ENCODE results near the gene ADARB2. TPM values are rescaled to one million over a fixed set of nuclear protein-coding genes. Genes with fewer than 3 reads are reported as not detected.

ADARB2 gene
- total and polyA plus RNA-seq, 2 experiments from 2014 or later = 2.0 to 5.0 TPM

DNA sequence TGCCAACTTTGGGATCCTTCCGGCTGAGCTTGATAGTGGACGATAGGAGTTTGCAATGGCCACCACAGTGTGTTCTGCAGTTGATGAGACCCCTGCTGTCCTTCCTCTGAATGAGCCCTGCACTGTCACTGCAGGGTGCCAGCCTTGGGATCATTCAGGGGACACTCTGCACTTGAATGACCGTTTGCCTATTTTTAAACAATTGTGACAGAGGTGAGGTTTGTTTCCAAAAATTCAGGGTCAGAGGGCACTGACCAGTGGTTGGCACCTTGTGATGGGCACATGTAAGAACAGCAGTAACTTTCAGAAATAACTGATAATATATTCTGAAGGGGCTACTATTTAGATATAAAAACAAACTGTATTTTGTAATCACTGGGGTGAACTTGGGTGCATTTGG is 48.5 kb upstream of the ADARB2 start (continued):
- TF ChIP-seq, protein P1, sequence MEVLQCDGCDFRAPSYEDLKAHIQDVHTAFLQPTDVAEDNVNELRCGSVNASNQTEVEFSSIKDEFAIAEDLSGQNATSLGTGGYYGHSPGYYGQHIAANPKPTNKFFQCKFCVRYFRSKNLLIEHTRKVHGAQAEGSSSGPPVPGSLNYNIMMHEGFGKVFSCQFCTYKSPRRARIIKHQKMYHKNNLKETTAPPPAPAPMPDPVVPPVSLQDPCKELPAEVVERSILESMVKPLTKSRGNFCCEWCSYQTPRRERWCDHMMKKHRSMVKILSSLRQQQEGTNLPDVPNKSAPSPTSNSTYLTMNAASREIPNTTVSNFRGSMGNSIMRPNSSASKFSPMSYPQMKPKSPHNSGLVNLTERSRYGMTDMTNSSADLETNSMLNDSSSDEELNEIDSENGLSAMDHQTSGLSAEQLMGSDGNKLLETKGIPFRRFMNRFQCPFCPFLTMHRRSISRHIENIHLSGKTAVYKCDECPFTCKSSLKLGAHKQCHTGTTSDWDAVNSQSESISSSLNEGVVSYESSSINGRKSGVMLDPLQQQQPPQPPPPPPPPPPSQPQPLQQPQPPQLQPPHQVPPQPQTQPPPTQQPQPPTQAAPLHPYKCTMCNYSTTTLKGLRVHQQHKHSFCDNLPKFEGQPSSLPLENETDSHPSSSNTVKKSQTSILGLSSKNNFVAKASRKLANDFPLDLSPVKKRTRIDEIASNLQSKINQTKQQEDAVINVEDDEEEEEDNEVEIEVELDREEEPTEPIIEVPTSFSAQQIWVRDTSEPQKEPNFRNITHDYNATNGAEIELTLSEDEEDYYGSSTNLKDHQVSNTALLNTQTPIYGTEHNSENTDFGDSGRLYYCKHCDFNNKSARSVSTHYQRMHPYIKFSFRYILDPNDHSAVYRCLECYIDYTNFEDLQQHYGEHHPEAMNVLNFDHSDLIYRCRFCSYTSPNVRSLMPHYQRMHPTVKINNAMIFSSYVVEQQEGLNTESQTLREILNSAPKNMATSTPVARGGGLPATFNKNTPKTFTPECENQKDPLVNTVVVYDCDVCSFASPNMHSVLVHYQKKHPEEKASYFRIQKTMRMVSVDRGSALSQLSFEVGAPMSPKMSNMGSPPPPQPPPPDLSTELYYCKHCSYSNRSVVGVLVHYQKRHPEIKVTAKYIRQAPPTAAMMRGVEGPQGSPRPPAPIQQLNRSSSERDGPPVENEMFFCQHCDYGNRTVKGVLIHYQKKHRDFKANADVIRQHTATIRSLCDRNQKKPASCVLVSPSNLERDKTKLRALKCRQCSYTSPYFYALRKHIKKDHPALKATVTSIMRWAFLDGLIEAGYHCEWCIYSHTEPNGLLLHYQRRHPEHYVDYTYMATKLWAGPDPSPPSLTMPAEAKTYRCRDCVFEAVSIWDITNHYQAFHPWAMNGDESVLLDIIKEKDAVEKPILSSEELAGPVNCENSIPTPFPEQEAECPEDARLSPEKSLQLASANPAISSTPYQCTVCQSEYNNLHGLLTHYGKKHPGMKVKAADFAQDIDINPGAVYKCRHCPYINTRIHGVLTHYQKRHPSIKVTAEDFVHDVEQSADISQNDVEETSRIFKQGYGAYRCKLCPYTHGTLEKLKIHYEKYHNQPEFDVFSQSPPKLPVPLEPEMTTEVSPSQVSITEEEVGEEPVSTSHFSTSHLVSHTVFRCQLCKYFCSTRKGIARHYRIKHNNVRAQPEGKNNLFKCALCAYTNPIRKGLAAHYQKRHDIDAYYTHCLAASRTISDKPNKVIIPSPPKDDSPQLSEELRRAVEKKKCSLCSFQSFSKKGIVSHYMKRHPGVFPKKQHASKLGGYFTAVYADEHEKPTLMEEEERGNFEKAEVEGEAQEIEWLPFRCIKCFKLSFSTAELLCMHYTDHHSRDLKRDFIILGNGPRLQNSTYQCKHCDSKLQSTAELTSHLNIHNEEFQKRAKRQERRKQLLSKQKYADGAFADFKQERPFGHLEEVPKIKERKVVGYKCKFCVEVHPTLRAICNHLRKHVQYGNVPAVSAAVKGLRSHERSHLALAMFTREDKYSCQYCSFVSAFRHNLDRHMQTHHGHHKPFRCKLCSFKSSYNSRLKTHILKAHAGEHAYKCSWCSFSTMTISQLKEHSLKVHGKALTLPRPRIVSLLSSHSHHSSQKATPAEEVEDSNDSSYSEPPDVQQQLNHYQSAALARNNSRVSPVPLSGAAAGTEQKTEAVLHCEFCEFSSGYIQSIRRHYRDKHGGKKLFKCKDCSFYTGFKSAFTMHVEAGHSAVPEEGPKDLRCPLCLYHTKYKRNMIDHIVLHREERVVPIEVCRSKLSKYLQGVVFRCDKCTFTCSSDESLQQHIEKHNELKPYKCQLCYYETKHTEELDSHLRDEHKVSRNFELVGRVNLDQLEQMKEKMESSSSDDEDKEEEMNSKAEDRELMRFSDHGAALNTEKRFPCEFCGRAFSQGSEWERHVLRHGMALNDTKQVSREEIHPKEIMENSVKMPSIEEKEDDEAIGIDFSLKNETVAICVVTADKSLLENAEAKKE (CRISPR knock-in tag; IDR thresholded peaks at IDR 0.05) = no peak
- no peak for TF ChIP-seq JUNB (IDR thresholded peaks at IDR 0.05; ENCODE audit: unreplicated experiment)
- TF ChIP-seq, protein P2, sequence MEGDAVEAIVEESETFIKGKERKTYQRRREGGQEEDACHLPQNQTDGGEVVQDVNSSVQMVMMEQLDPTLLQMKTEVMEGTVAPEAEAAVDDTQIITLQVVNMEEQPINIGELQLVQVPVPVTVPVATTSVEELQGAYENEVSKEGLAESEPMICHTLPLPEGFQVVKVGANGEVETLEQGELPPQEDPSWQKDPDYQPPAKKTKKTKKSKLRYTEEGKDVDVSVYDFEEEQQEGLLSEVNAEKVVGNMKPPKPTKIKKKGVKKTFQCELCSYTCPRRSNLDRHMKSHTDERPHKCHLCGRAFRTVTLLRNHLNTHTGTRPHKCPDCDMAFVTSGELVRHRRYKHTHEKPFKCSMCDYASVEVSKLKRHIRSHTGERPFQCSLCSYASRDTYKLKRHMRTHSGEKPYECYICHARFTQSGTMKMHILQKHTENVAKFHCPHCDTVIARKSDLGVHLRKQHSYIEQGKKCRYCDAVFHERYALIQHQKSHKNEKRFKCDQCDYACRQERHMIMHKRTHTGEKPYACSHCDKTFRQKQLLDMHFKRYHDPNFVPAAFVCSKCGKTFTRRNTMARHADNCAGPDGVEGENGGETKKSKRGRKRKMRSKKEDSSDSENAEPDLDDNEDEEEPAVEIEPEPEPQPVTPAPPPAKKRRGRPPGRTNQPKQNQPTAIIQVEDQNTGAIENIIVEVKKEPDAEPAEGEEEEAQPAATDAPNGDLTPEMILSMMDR (conservative IDR thresholded peaks at IDR 0.05; ENCODE audit: low read depth in 2 of 2) = no peak
- TF ChIP-seq CREB1 (CRISPR knock-in tag; IDR thresholded peaks at IDR 0.05; ENCODE audit: low read depth) = no peak
- TF ChIP-seq POLR2AphosphoS5 (IDR thresholded peaks at IDR 0.05; ENCODE audit: low read depth) = no peak
- TF ChIP-seq ZNF114 (CRISPR knock-in tag; IDR thresholded peaks at IDR 0.05) = no peak
- TF ChIP-seq EZH2 (IDR thresholded peaks at IDR 0.05; ENCODE audit: low read depth, unreplicated experiment) = no peak

DNA sequence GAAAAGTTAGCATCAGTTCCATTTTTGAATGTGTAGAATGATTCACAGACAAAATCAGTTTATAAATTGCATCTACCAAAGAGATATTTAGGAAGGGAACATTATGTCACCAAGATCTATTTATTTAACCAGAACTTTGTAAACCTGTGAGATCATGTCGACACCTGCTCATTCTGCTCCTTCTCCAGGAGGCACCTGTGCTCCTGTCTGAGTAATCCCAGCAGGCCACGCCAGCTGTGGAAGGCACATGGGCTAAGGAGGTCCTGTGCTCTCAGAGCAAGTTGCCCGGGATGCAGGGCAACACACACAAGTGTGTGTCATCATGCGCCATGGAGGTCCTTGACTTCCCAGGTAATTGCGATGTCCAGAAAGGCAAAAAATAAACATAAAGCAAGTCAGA is 45.5 kb upstream of the ADARB2 start:
- Histone ChIP-seq H4K20me1 (replicated peaks; ENCODE audit: insufficient read depth) (no peaks in the 10 kb centered on the region), H3K27ac (ENCODE audit: low read depth) (no peak overlapping the region), H3K79me2 (replicated peaks; ENCODE audit: insufficient read depth) (no peaks in the 10 kb centered on the region), H3K4me1 (ENCODE audit: insufficient read depth) (no peaks in the 10 kb centered on the region; the same call in 1 of the 2 replicates), H2AFZ (no peak overlapping the region), H3K4me3 (no peak overlapping the region), H3K27me3 (ENCODE audit: insufficient read depth) (no peaks in the 10 kb centered on the region), H3K4me2 (no peak overlapping the region), H3F3A (replicated peaks; ENCODE audit: low read depth) (no peaks in the 10 kb centered on the region), H3K36me3 (ENCODE audit: insufficient read depth) (no peaks in the 10 kb centered on the region), H3K9me2 (ENCODE audit: insufficient read depth) (no peaks in the 10 kb centered on the region)
- Mint-ChIP-seq H3K27ac (no peak overlapping the region), H3K4me3 (no peak overlapping the region), H3K4me1 (peaks cover 16% of the 10 kb centered on the region), H3K36me3 (ENCODE audit: low read depth) (no peaks in the 10 kb centered on the region), H3K27me3 (ENCODE audit: insufficient read depth, low read depth, poor library complexity) (peaks cover 2% of the 10 kb centered on the region), H3K9me3 (peaks cover 2% of the 10 kb centered on the region; the same call in 1 of the 3 replicates)
- no peak for DNase-seq (ENCODE audit: low spot score)
- ATAC-seq = no peak
- TF ChIP-seq STAT1 (IDR thresholded peaks at IDR 0.05; ENCODE audit: unreplicated experiment) (no peak), ZNF331 (CRISPR knock-in tag; IDR thresholded peaks at IDR 0.05; ENCODE audit: low read depth) (no peak), JUNB (IDR thresholded peaks at IDR 0.05; ENCODE audit: unreplicated experiment) (no peak)
- TF ChIP-seq, protein P3, sequence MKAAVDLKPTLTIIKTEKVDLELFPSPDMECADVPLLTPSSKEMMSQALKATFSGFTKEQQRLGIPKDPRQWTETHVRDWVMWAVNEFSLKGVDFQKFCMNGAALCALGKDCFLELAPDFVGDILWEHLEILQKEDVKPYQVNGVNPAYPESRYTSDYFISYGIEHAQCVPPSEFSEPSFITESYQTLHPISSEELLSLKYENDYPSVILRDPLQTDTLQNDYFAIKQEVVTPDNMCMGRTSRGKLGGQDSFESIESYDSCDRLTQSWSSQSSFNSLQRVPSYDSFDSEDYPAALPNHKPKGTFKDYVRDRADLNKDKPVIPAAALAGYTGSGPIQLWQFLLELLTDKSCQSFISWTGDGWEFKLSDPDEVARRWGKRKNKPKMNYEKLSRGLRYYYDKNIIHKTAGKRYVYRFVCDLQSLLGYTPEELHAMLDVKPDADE (IDR thresholded peaks at IDR 0.05) = no peak
- TF ChIP-seq, protein P4, sequence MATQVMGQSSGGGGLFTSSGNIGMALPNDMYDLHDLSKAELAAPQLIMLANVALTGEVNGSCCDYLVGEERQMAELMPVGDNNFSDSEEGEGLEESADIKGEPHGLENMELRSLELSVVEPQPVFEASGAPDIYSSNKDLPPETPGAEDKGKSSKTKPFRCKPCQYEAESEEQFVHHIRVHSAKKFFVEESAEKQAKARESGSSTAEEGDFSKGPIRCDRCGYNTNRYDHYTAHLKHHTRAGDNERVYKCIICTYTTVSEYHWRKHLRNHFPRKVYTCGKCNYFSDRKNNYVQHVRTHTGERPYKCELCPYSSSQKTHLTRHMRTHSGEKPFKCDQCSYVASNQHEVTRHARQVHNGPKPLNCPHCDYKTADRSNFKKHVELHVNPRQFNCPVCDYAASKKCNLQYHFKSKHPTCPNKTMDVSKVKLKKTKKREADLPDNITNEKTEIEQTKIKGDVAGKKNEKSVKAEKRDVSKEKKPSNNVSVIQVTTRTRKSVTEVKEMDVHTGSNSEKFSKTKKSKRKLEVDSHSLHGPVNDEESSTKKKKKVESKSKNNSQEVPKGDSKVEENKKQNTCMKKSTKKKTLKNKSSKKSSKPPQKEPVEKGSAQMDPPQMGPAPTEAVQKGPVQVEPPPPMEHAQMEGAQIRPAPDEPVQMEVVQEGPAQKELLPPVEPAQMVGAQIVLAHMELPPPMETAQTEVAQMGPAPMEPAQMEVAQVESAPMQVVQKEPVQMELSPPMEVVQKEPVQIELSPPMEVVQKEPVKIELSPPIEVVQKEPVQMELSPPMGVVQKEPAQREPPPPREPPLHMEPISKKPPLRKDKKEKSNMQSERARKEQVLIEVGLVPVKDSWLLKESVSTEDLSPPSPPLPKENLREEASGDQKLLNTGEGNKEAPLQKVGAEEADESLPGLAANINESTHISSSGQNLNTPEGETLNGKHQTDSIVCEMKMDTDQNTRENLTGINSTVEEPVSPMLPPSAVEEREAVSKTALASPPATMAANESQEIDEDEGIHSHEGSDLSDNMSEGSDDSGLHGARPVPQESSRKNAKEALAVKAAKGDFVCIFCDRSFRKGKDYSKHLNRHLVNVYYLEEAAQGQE (IDR thresholded peaks at IDR 0.05; ENCODE audit: unreplicated experiment) = no peak
